K562 (cell line): ENCODE data around the gene NOS1. TPM values are rescaled to one million over a fixed set of nuclear protein-coding genes. Genes with fewer than 3 reads are reported as not detected.
A peak's percentile ranks its signal among the peaks of the same experiment; 100 is the strongest.

ENCODE experiments used
- E2F5 ChIP-seq: sonication (generic); formaldehyde crosslinking; IDR thresholded peaks from 2 replicates; pipeline ENCODE4 v1.8.0; 2022; ENCODE audit warnings: mild to moderate bottlenecking, missing genetic modification reagents
- FOS ChIP-seq: IDR thresholded peaks from 3 replicates; pipeline ENCODE4 v1.6.1; 2011; ENCODE audit not compliant: insufficient read length; ENCODE audit errors: extremely low read depth
- HCFC1 ChIP-seq: IDR thresholded peaks from 2 replicates; pipeline ENCODE4 v1.6.1; 2012; ENCODE audit warnings: low read depth, low read length, improper control_type of control experiment
- HNRNPLL ChIP-seq: fragments of 200-400 bp; formaldehyde crosslinking; IDR thresholded peaks from 2 replicates; pipeline ENCODE4 v1.6.1; 2017; ENCODE audit warnings: low read length, low read depth, mild to moderate bottlenecking; ENCODE audit not compliant: poor library complexity, severe bottlenecking
- HOXB6 ChIP-seq: fragments of 250-450 bp; sonication (Bioruptor Pico); IDR thresholded peaks from 2 replicates; pipeline ENCODE4 v1.5.1; 2022; ENCODE audit warnings: mild to moderate bottlenecking, borderline replicate concordance
- KLF1 ChIP-seq: fragments of 450-650 bp; IDR thresholded peaks from 2 replicates; pipeline ENCODE4 v1.6.1; 2016; ENCODE audit warnings: missing genetic modification characterization, missing compliant biosample characterization
- NFYB ChIP-seq: IDR thresholded peaks from 2 replicates; pipeline ENCODE4 v1.6.1; 2011; ENCODE audit warnings: mild to moderate bottlenecking, moderate library complexity; ENCODE audit not compliant: insufficient read length; ENCODE audit errors: extremely low read depth
- PHF8 ChIP-seq: fragments of 200-600 bp; sonication (generic); IDR thresholded peaks from 2 replicates; pipeline ENCODE4 v1.6.1; 2012; ENCODE audit warnings: mixed run types, mild to moderate bottlenecking, inconsistent platforms, low read length, moderate library complexity, borderline replicate concordance
- PRMT5 ChIP-seq: sonication (generic); formaldehyde crosslinking; IDR thresholded peaks from 2 replicates; pipeline ENCODE4 v1.5.0; 2020; ENCODE audit warnings: missing genetic modification reagents
- RAD51 ChIP-seq: fragments of 450-650 bp; IDR thresholded peaks from 2 replicates; pipeline ENCODE4 v1.7.1; 2016; ENCODE audit warnings: low read depth, mild to moderate bottlenecking, borderline replicate concordance
- REST ChIP-seq, 2 experiments: fragments of 450-650 bp; formaldehyde crosslinking in 1 of 2; IDR thresholded peaks; 2 replicates each; pipeline versions ENCODE4 v1.4.0 to v1.6.1; 2014 to 2020; ENCODE audit warnings: mild to moderate bottlenecking in 2 of 2, borderline replicate concordance in 1 of 2, low read depth in 1 of 2
- THRAP3 ChIP-seq: fragments of 450-650 bp; IDR thresholded peaks from 2 replicates; pipeline ENCODE4 v1.6.1; 2016; ENCODE audit warnings: mild to moderate bottlenecking, inconsistent platforms, borderline replicate concordance
- TOE1 ChIP-seq, 2 experiments: fragments of 450-650 bp in 1 of 2; sonication (generic) in 1 of 2; formaldehyde crosslinking in 1 of 2; IDR thresholded peaks; 2 replicates each; pipeline versions ENCODE4 v1.7.1 to v1.8.0; 2016 to 2022; ENCODE audit warnings: borderline replicate concordance in 2 of 2, mild to moderate bottlenecking in 2 of 2, antibody characterized with exemption in 1 of 2, inconsistent platforms in 1 of 2, low read depth in 1 of 2, missing genetic modification reagents in 1 of 2, moderate library complexity in 1 of 2
- USF2 ChIP-seq: sonication (generic); formaldehyde crosslinking; IDR thresholded peaks from 2 replicates; pipeline ENCODE4 v1.5.0; 2020; ENCODE audit warnings: missing genetic modification reagents
- ZNF143 ChIP-seq: sonication (generic); formaldehyde crosslinking; IDR thresholded peaks from 2 replicates; pipeline ENCODE4 v1.9.0; 2022; ENCODE audit warnings: mild to moderate bottlenecking, missing genetic modification reagents
- polyA plus RNA-seq, 8 experiments: library from polyadenylated mRNA; depleted of rRNA in 4 of 8; stranded (reverse) in 5 of 8; unstranded in 3 of 8; fragments of >200 nt; fragmentation: Nextera tagmentation in 2 of 8; fragmentation: Illumina TruSeq in 1 of 8; extraction: Ambion mirVana in 2 of 8; extraction: Trizol in 1 of 8; gene quantifications; 2 replicates each; pipeline versions ENCODE4 v1.2.1 to v1.2.3, GENCODE V29; 2011 to 2014; ENCODE audit warnings: inconsistent platforms in 1 of 8, missing spikeins in 1 of 8
- total RNA-seq, 7 experiments: library from RNA; depleted of rRNA in 6 of 7; stranded (reverse); fragments of >200 nt in 6 of 7; fragmentation: Illumina TruSeq in 2 of 7; extraction: Trizol in 2 of 7; gene quantifications; 2 replicates each; pipeline versions ENCODE4 v1.2.1 to v1.2.3, GENCODE V29; 2011 to 2021; ENCODE audit warnings: low replicate concordance in 1 of 7

The NOS1 gene
- total and polyA plus RNA-seq, 9 of the 15 experiments (the other 6 are each of a cell fraction or from before 2014, with no cell fraction given), result not detected

- TF ChIP-seq NFYB, result peak; percentile 21
- no peak for TF ChIP-seq PHF8
- no peak for TF ChIP-seq E2F5
- no peak for TF ChIP-seq FOS
- TF ChIP-seq KLF1 (tag), result no peak
- TF ChIP-seq USF2, result peak; percentile 91
- TF ChIP-seq TOE1 (IDR thresholded peaks at IDR 0.05; ENCODE audit: borderline replicate concordance), result peak; percentile 95
- TF ChIP-seq TOE1 (CRISPR knock-in tag; IDR thresholded peaks at IDR 0.05; ENCODE audit: borderline replicate concordance, low read depth), result no peak
- no peak for TF ChIP-seq HOXB6
- TF ChIP-seq PRMT5, result no peak
- TF ChIP-seq RAD51, result peak; percentile 88
- peak; percentile 74 for TF ChIP-seq ZNF143
- TF ChIP-seq HCFC1, result peak; percentile 84
- TF ChIP-seq REST (IDR thresholded peaks at IDR 0.05; ENCODE audit: borderline replicate concordance), result peak; percentile 31; the same call in 1 of the 2 replicates
- TF ChIP-seq REST (CRISPR knock-in tag; IDR thresholded peaks at IDR 0.05; ENCODE audit: low read depth), result no peak
- TF ChIP-seq HNRNPLL, result no peak
- TF ChIP-seq THRAP3, result no peak
These were observed 16.3 kb upstream of the NOS1 start (continued) for GRCh38 chr12:117377758-117378157.
